Uterus (tissue), 4 donors: Measurements from ENCODE around the gene IRF2BP1. TPM values are rescaled to one million over a fixed set of nuclear protein-coding genes. Genes with fewer than 3 reads are reported as not detected.

Experiments
- DNase-seq, 2 donors: peaks; one replicate each; pipeline ENCODE4 v3.0.0-alpha.2; 2019 to 2020
- H3K27ac ChIP-seq, 2 donors: fragments of 200-600 bp; sonication (generic); 1 replicate in 1 of 2; 2 replicates in 1 of 2; pipeline ENCODE4 v1.5.1; 2016 to 2018
- H3K27me3 ChIP-seq, 2 donors: fragments of 200-600 bp; sonication (generic); one replicate each; pipeline ENCODE4 v1.5.1; 2018 to 2019; ENCODE audit warnings: control low read depth in 1 of 2
- H3K36me3 ChIP-seq, 2 donors: fragments of 200-600 bp; sonication (generic); one replicate each; pipeline ENCODE4 v1.5.1; 2019; ENCODE audit warnings: control low read depth in 1 of 2
- H3K4me1 ChIP-seq, 2 donors: fragments of 200-600 bp; sonication (generic); one replicate each; pipeline ENCODE4 v1.5.1; 2018 to 2019; ENCODE audit warnings: control low read depth in 1 of 2
- H3K4me3 ChIP-seq, 2 donors: fragments of 200-600 bp; sonication (generic); 1 replicate in 1 of 2; 2 replicates in 1 of 2; pipeline ENCODE4 v1.5.1; 2018 to 2019; ENCODE audit warnings: mild to moderate bottlenecking in 1 of 2
- H3K9me3 ChIP-seq, 2 donors: fragments of 200-600 bp; sonication (generic); one replicate each; pipeline ENCODE4 v1.5.1; 2019; ENCODE audit warnings: control low read depth in 1 of 2
- CTCF ChIP-seq, 4 experiments: fragments of 200-600 bp in 2 of 4; fragments of 450-650 bp in 2 of 4; sonication (generic) in 2 of 4; IDR thresholded peaks; one replicate each; pipeline ENCODE4 v1.5.1; 2016 to 2019; ENCODE audit warnings: antibody characterized with exemption in 4 of 4, mild to moderate bottlenecking in 2 of 4, moderate library complexity in 1 of 4
- POLR2A ChIP-seq, 2 donors: fragments of 450-650 bp; IDR thresholded peaks; one replicate each; pipeline ENCODE4 v1.6.1; 2016; ENCODE audit warnings: antibody characterized with exemption in 2 of 2, mild to moderate bottlenecking in 1 of 2, moderate library complexity in 1 of 2
- intact Hi-C: fragments of 100-400 bp; cut with DNase I; formaldehyde crosslinking; loops from one replicate; pipeline ENCODE4 v1.15.1; 2023; ENCODE audit warnings: low total_unique reads
- total RNA-seq, 4 donors: library from RNA; depleted of rRNA in 3 of 4; stranded (reverse); fragments of >200 nt in 3 of 4; gene quantifications; one replicate each; pipeline versions ENCODE4 v1.1.0 to v1.2.4, GENCODE V29; 2014 to 2023
- donor health status: DM: yes; HTN: yes; CAD: no.

IRF2BP1 gene
- total RNA-seq, 4 donors from 2014 or later: 8.2 to 38.4 (median 23.3) TPM

DNA sequence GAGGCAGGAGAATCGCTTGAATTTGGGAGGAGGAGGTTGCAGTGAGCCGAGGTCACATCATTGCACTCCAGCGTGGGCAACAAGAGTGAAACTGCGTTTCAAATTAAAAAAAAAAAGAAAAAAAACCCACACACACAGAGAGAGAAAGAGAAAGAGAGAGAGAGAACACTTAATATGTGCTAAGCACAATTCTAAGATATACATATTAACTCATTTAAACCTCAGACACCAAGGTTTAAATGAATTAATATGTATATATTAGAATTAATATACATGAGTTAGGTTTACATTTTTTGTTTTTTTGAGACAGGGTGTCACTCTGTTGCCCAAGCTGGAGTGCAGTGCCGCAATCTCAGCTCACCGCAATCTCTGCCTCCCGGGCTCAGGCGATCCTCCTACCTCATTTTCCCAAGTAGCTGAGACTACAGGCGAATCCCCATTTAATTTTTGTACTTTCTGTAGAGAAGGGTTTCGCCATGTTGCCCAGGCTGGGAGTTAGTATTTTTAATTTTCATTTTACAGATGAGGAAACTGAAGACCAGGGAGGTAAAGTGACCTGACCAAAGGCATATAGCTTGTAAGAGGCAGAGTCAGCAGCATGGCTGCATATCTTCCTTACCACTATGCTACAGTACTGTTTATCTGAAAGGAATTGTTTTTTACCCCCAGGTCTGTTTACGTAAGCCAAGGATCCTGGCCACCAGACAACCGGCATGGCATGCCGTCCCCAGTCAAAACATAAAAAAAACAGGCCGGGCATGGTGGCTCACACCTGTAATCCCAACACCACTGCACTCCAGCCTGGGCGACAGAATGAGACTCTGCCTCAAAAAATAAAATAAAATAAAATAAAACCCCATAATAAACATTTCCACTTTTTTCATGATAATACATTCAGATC is 25.3 kb downstream of the IRF2BP1 start:
- TF ChIP-seq CTCF (IDR thresholded peaks at IDR 0.05) (no peak), POLR2A (IDR thresholded peaks at IDR 0.05) (no peak)
- intact Hi-C loops: no loop called here

GRCh38 chr19:45854167-45854778 is 31.7 kb downstream of the IRF2BP1 start:
- H3K4me1 ChIP-seq: no peaks in the 10 kb centered on the region
- no peaks in the 10 kb centered on the region for H3K27me3 ChIP-seq
- no peak for DNase-seq
- intact Hi-C loops: no loop called here
- H3K9me3 ChIP-seq: no peaks in the 10 kb centered on the region
- H3K36me3 ChIP-seq: no peaks in the 10 kb centered on the region
- no peak overlapping the region for H3K4me3 ChIP-seq
- TF ChIP-seq CTCF (IDR thresholded peaks at IDR 0.05) (no peak), POLR2A (IDR thresholded peaks at IDR 0.05) (no peak)
- H3K27ac ChIP-seq: no peak overlapping the region

More for the DNA sequence above, 25.3 kb downstream of the IRF2BP1 start:
- Histone ChIP-seq H3K27me3 (peaks cover 7 to 9% of the 10 kb centered on the region in 2 donors), H3K27ac (no peak overlapping the region), H3K9me3 (no peaks in the 10 kb centered on the region), H3K4me1 (peaks cover 0 to 11% of the 10 kb centered on the region in 2 donors), H3K36me3 (no peaks in the 10 kb centered on the region), H3K4me3 (no peak overlapping the region)
- DNase-seq: no peak

- no peak for DNase-seq
- no peaks in the 10 kb centered on the region for H3K36me3 ChIP-seq
- intact Hi-C loops: no loop called here
- no peak overlapping the region for H3K4me3 ChIP-seq
- no peak overlapping the region for H3K27ac ChIP-seq
- TF ChIP-seq POLR2A (IDR thresholded peaks at IDR 0.05) (no peak), CTCF (IDR thresholded peaks at IDR 0.05) (no peak)
- H3K9me3 ChIP-seq: no peaks in the 10 kb centered on the region
- H3K27me3 ChIP-seq: no peaks in the 10 kb centered on the region
- H3K4me1 ChIP-seq: no peaks in the 10 kb centered on the region
Measured at GRCh38 chr19:45852983-45853382, 33.0 kb downstream of the IRF2BP1 start.

DNA sequence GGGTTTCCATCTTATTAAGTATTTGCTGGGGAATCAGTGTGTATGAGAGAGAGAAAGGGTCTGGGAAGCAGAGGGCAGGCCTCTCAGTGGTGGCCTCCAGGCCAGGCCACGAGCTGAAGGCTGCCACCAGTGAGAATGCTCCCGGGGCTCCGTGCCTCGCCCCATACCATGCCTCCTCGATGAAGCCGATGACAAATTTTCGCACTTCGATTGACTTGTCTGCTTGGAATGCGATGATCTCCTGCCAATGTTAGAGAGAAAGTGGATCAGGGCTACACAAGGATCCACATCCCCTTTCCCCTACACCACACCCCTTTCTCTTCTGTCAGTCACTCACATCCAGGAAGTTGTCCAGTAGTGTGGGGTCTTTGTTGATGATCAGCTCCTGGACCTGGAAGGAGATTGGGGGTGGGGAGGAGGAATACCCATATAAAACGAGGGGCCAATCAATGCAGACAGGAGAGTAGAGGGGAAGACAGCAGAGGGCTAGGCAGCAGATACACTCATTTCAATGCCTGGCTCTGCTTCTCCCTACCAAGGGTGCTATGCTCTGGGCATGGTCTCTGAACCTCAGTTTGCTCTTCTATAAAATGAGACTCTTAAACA is 33.7 kb downstream of the IRF2BP1 start:
- intact Hi-C loops: no loop called here
- no peak for TF ChIP-seq POLR2A (IDR thresholded peaks at IDR 0.05)
- TF ChIP-seq CTCF (IDR thresholded peaks at IDR 0.05): no peak
- no peak overlapping the region for H3K4me3 ChIP-seq
- no peak overlapping the region for H3K27ac ChIP-seq
- H3K9me3 ChIP-seq: no peaks in the 10 kb centered on the region
- no peaks in the 10 kb centered on the region for H3K4me1 ChIP-seq
- no peaks in the 10 kb centered on the region for H3K27me3 ChIP-seq
- no peaks in the 10 kb centered on the region for H3K36me3 ChIP-seq
- DNase-seq: no peak

DNA sequence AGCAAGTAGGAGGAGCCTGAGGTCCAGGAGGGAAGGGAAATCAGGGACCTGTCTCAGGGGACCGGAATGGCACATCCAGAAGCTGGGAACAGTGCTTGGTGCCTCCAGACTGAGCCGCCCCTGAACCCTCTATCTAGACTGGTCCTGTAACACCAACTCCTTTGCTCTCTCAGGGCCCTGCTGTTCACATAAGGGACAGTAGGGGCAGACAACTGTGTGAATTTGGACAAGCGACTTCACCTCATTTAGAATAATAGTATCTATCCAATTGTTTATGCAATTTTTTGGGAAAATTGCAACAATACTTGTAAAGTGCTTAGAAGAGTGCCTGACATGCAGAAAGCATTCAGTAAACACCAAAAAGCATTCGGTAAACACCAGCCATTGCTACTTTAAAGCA is 37.0 kb downstream of the IRF2BP1 start:
- H3K27me3 ChIP-seq: no peaks in the 10 kb centered on the region
- H3K9me3 ChIP-seq: no peaks in the 10 kb centered on the region
- no peaks in the 10 kb centered on the region for H3K36me3 ChIP-seq
- no peak for DNase-seq
- intact Hi-C loops: no loop called here
- H3K27ac ChIP-seq: no peak overlapping the region
- TF ChIP-seq POLR2A (IDR thresholded peaks at IDR 0.05): no peak
- TF ChIP-seq CTCF (IDR thresholded peaks at IDR 0.05): no peak
- H3K4me3 ChIP-seq: no peak overlapping the region
- H3K4me1 ChIP-seq: no peaks in the 10 kb centered on the region
